Activated CD8-positive, alpha-beta T cell treated with anti-CD3 and anti-CD28 coated beads for 36 hours (primary cell): Measurements from ENCODE around the gene EFCAB12. TPM values are rescaled to one million over a fixed set of nuclear protein-coding genes. Genes with fewer than 3 reads are reported as not detected.

Experiments used
- ATAC-seq: fragments of 200-7000 bp; cut with Tn5 transposase; one replicate; pipeline ENCODE4 v1.10.0; 2021; ENCODE audit warnings: mild to moderate bottlenecking, moderate library complexity
- CTCF ChIA-PET: fragments of 350-600 bp; sonication (Branson Sonifier 250); formaldehyde crosslinking; loops from one replicate; lab custom pipeline; 2021; ENCODE audit warnings: antibody characterized with exemption; lab: Charles Lee
- POLR2A ChIA-PET: fragments of 350-600 bp; sonication (Branson Sonifier 250); formaldehyde crosslinking; loops from one replicate; lab custom pipeline; 2021; ENCODE audit warnings: antibody characterized with exemption; lab: Charles Lee
- DNase-seq: peaks from one replicate; pipeline ENCODE4 v3.0.0-alpha.2; 2020
- H3K27ac Mint-ChIP-seq: one replicate; pipeline ENCODE4 v1.8.0; 2021; ENCODE audit warnings: mild to moderate bottlenecking, mixed read lengths
- H3K27me3 Mint-ChIP-seq: one replicate; pipeline ENCODE4 v1.8.0; 2021; ENCODE audit warnings: mixed read lengths
- H3K36me3 Mint-ChIP-seq: one replicate; pipeline ENCODE4 v1.8.0; 2021; ENCODE audit warnings: low read depth, mixed read lengths
- H3K4me1 Mint-ChIP-seq: one replicate; pipeline ENCODE4 v1.8.0; 2021; ENCODE audit warnings: low read depth, mixed read lengths
- H3K4me3 Mint-ChIP-seq: one replicate; pipeline ENCODE4 v1.8.0; 2021; ENCODE audit warnings: mild to moderate bottlenecking, moderate library complexity, mixed read lengths
- H3K9me3 Mint-ChIP-seq: one replicate; pipeline ENCODE4 v1.8.0; 2021; ENCODE audit warnings: mixed read lengths
- intact Hi-C: fragments of 100-400 bp; cut with micrococcal nuclease; formaldehyde crosslinking; loops from one replicate; pipeline ENCODE4 v1.10.0; 2022
- total RNA-seq, 2 experiments: library from RNA; stranded (reverse); gene quantifications; one replicate each; pipeline ENCODE4 v1.2.3, GENCODE V29; 2021
- TF ChIP-seq, protein P1 (sequence below): fragments of 200-600 bp; IDR thresholded peaks from one replicate; pipeline ENCODE4 v1.8.0; 2022; ENCODE audit warnings: antibody characterized with exemption, mild to moderate bottlenecking

The EFCAB12 gene
- total RNA-seq, 2 experiments from 2014 or later = 0.56 to 0.65 TPM

DNA sequence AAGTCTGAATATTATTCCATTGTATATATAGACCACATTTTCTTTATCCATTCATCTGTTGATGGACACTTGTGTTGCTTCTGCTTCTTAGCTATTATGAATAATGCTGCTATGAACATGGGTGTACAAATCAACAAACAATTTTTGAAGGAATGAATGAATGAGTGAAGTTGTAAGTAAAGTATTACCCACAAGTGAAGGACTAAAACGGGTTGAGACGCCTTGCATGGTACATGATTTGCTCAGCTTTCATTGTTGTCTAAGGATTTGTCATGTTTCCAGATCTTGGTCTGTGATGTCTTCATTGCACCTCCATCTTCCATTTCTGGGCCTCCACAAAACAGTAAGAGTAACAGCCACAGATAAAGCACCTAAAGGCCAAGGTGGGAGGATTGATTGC lies 32.1 kb upstream of the EFCAB12 start:
- H3K4me3 Mint-ChIP-seq = no peak overlapping the region

DNA sequence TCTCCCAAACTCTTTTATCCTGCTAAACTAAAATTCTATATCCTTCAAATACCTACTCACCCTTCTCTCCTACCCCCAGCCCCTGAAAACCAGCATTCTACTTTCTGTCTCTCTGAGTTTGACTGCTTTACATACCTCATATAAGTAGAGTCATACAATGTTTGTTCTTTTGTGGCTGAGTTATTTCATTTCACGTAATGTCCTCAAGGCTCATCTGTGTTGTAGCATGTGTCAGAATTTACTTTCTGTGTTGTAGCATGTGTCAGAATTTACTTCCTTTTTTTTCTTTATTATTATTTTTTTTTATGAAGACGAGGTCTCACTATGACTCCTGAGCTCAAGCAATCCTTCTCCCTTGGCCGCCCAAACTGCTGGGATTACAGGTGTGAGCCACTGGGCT lies 31.7 kb upstream of the EFCAB12 start:
- TF ChIP-seq, protein P1, sequence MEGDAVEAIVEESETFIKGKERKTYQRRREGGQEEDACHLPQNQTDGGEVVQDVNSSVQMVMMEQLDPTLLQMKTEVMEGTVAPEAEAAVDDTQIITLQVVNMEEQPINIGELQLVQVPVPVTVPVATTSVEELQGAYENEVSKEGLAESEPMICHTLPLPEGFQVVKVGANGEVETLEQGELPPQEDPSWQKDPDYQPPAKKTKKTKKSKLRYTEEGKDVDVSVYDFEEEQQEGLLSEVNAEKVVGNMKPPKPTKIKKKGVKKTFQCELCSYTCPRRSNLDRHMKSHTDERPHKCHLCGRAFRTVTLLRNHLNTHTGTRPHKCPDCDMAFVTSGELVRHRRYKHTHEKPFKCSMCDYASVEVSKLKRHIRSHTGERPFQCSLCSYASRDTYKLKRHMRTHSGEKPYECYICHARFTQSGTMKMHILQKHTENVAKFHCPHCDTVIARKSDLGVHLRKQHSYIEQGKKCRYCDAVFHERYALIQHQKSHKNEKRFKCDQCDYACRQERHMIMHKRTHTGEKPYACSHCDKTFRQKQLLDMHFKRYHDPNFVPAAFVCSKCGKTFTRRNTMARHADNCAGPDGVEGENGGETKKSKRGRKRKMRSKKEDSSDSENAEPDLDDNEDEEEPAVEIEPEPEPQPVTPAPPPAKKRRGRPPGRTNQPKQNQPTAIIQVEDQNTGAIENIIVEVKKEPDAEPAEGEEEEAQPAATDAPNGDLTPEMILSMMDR = no peak
- intact Hi-C loops = no loop called here
- ATAC-seq (no peak), DNase-seq (no peak)
- no peak overlapping the region for H3K4me3 Mint-ChIP-seq
- ChIA-PET POLR2A (no interaction called here), CTCF (no interaction called here)
- no peaks in the 10 kb centered on the region for H3K27me3 Mint-ChIP-seq
- H3K27ac Mint-ChIP-seq = no peak overlapping the region
- H3K4me1 Mint-ChIP-seq = peaks cover 2% of the 10 kb centered on the region
- peaks cover 3% of the 10 kb centered on the region for H3K36me3 Mint-ChIP-seq
- no peaks in the 10 kb centered on the region for H3K9me3 Mint-ChIP-seq

More for the DNA sequence above, 32.1 kb upstream of the EFCAB12 start:
- Mint-ChIP-seq H3K36me3 (peaks cover 3% of the 10 kb centered on the region), H3K27me3 (no peaks in the 10 kb centered on the region), H3K27ac (no peak overlapping the region), H3K4me1 (peaks cover 2% of the 10 kb centered on the region), H3K9me3 (no peaks in the 10 kb centered on the region)
- ChIA-PET CTCF (no interaction called here), POLR2A (no interaction called here)
- ATAC-seq (no peak), DNase-seq (no peak)
- TF ChIP-seq, protein P1 = no peak
- intact Hi-C loops = no loop called here

DNA sequence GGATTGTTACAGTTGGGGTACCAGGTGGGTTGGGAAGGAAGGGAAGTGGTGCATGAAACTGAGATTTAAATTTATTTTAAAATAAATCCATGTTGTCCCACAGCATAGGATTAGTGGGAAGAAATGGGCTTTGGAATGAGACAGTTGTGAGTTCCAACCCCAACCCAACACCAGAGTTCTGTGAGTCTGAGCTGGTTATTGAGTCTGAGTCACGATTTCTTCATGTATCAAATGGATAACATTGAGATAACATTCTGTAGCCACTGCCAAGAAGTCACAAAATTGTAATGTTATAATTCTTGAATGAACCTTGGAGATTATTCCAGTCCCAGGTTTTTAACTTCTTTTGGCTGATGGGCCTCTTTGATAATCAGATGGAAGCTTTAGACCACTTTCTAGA lies 25.3 kb upstream of the EFCAB12 start:
- intact Hi-C loops = no loop called here
- ChIA-PET CTCF (interaction anchor here (1.0 to 1.3 kb wide), 3 partner anchors 13 to 41 kb away, joined by 3 to 4 read pairs (median 3); partner anchors contain the start of genes IFT122 and MBD4), POLR2A (no interaction called here)
- ATAC-seq (no peak), DNase-seq (no peak)
- Mint-ChIP-seq H3K36me3 (peaks cover 13% of the 10 kb centered on the region), H3K27ac (no peak overlapping the region), H3K27me3 (no peaks in the 10 kb centered on the region), H3K9me3 (no peaks in the 10 kb centered on the region), H3K4me1 (no peaks in the 10 kb centered on the region), H3K4me3 (no peak overlapping the region)
- TF ChIP-seq, protein P1 = no peak

DNA sequence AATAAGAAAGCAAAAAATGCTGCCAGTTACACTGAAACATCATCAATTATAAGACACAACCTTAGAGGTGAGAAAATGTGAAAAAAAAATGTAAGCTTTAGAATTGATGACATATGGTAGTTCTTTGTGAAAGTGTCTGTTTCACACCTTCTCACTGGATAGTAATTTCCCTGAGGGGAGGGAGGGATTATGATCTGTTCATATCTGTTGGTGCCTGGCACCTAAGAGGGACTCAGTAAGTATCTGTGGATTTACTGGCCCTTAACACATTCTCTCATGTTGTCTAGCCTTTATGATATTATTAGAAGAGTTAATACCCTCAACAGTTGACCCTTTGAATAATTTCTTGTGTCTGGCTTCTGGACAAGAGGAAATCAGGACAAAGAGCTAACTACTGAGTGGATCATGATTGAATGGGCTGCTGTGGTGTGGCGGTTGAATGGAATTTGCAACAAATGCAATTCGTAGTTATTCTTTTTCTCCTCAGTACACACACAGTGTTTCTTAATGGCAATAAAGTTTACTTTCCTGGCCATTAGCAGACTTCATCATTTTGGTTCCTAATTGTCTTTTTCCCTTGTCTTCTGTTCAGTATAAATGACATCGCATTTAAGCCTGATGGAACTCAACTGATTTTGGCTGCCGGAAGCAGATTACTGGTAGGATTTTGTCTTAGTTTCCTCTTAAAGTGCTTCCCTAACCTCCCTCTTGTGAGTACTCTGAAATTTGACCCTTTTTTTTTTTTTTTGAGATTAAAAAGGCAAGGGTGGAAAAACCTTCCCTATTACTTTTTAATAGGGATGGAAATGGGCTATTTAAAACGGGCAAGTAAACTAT lies 21.1 kb upstream of the EFCAB12 start:
- no peaks in the 10 kb centered on the region for H3K27me3 Mint-ChIP-seq
- H3K4me1 Mint-ChIP-seq = no peaks in the 10 kb centered on the region
- no peak overlapping the region for H3K4me3 Mint-ChIP-seq
- CTCF ChIA-PET = interaction anchor here (1.5 kb wide), 1 partner anchor 95 kb away, joined by 3 read pairs; no protein-coding TSS in a partner anchor
- intact Hi-C loops = no loop called here
- no peak overlapping the region for H3K27ac Mint-ChIP-seq
- DNase-seq (no peak), ATAC-seq (no peak)
- TF ChIP-seq, protein P1 = no peak
- H3K36me3 Mint-ChIP-seq = peaks cover 10% of the 10 kb centered on the region
- POLR2A ChIA-PET = interaction anchor here (0.9 kb wide), 1 partner anchor 23 kb away, joined by 3 read pairs; no protein-coding TSS in a partner anchor
- H3K9me3 Mint-ChIP-seq = no peaks in the 10 kb centered on the region
